ENCODE measurements around the gene ASCC1.

DNA sequence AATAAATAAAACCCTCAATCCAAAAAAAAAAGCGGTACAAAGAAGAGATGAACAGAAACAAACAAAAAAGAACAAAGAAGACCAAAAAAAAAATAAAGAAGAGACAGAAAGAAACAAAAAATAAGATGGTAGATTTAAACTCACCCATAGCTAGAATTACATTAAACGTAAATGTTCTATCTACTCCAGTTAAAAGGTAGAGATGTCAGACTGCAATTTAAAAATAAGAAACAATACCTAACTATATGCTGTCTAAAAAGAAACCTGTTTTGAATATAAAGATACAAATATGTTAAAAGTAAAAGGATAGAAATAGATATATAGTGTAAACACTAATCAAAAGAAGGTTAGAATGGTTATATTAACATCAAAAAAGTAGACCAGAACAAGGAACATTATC is 31.9 kb downstream of the ASCC1 start:
- TF ChIP-seq, protein P1, sequence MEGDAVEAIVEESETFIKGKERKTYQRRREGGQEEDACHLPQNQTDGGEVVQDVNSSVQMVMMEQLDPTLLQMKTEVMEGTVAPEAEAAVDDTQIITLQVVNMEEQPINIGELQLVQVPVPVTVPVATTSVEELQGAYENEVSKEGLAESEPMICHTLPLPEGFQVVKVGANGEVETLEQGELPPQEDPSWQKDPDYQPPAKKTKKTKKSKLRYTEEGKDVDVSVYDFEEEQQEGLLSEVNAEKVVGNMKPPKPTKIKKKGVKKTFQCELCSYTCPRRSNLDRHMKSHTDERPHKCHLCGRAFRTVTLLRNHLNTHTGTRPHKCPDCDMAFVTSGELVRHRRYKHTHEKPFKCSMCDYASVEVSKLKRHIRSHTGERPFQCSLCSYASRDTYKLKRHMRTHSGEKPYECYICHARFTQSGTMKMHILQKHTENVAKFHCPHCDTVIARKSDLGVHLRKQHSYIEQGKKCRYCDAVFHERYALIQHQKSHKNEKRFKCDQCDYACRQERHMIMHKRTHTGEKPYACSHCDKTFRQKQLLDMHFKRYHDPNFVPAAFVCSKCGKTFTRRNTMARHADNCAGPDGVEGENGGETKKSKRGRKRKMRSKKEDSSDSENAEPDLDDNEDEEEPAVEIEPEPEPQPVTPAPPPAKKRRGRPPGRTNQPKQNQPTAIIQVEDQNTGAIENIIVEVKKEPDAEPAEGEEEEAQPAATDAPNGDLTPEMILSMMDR (IDR thresholded peaks at IDR 0.05; ENCODE audit: low read depth, low read length, poor library complexity, severe bottlenecking): no peak
- no peak for TF ChIP-seq EZH2phosphoT487 (IDR thresholded peaks at IDR 0.05; ENCODE audit: borderline replicate concordance, low read length)
